H9 (cell line): Measurements from ENCODE around the gene HEPN1. TPM values are rescaled to one million over a fixed set of nuclear protein-coding genes. Genes with fewer than 3 reads are reported as not detected.

Experiments
- DNase-seq: peaks from one replicate; pipeline ENCODE4 v3.0.0-alpha.2; 2017
- H2AFZ ChIP-seq: one replicate; pipeline ENCODE4 v1.6.1; 2013; ENCODE audit warnings: mild to moderate bottlenecking, low read length, control low read depth, moderate library complexity
- H2AK5ac ChIP-seq: 2 replicates; pipeline ENCODE4 v1.6.1; 2013; ENCODE audit warnings: low read length, control low read depth, mixed read lengths; ENCODE audit not compliant: insufficient read length
- H2BK120ac ChIP-seq: one replicate; pipeline ENCODE4 v1.6.1; 2013; ENCODE audit warnings: low read depth, mild to moderate bottlenecking, low read length, control low read depth, inconsistent platforms; ENCODE audit not compliant: poor library complexity, severe bottlenecking
- H2BK12ac ChIP-seq: 2 replicates; pipeline ENCODE4 v1.6.1; 2013; ENCODE audit warnings: low read length, control low read depth, mixed read lengths, low read depth; ENCODE audit not compliant: insufficient read length
- H2BK15ac ChIP-seq: 2 replicates; pipeline ENCODE4 v1.6.1; 2013; ENCODE audit warnings: low read depth, low read length, control low read depth
- H2BK20ac ChIP-seq: one replicate; pipeline ENCODE4 v1.6.1; 2013; ENCODE audit warnings: low read depth, mild to moderate bottlenecking, low read length, control low read depth, inconsistent platforms; ENCODE audit not compliant: poor library complexity, severe bottlenecking
- H2BK5ac ChIP-seq: 2 replicates; pipeline ENCODE4 v1.6.1; 2013; ENCODE audit warnings: low read length, control low read depth, mixed read lengths; ENCODE audit not compliant: insufficient read length
- H3K14ac ChIP-seq: 2 replicates; pipeline ENCODE4 v1.6.1; 2013; ENCODE audit warnings: low read length, control low read depth; ENCODE audit not compliant: insufficient read depth
- H3K18ac ChIP-seq: 2 replicates; pipeline ENCODE4 v1.6.1; 2013; ENCODE audit warnings: low read depth, mild to moderate bottlenecking, mixed read lengths, low read length, control low read depth; ENCODE audit not compliant: insufficient read length
- H3K23ac ChIP-seq: 2 replicates; pipeline ENCODE4 v1.6.1; 2013; ENCODE audit warnings: low read length, control low read depth, mixed read lengths, low read depth; ENCODE audit not compliant: insufficient read length
- H3K23me2 ChIP-seq: 2 replicates; pipeline ENCODE4 v1.6.1; 2013; ENCODE audit warnings: low read depth, mild to moderate bottlenecking, mixed read lengths, low read length, control low read depth; ENCODE audit not compliant: insufficient read length, poor library complexity, severe bottlenecking
- H3K27ac ChIP-seq: 2 replicates; pipeline ENCODE4 v1.5.1; 2013; ENCODE audit warnings: low read length, control low read depth, mixed read lengths, low read depth; ENCODE audit not compliant: insufficient read length
- H3K27me3 ChIP-seq: 2 replicates; pipeline ENCODE4 v1.6.1; 2013; ENCODE audit warnings: low read length, control low read depth, inconsistent platforms; ENCODE audit not compliant: insufficient read depth
- H3K4ac ChIP-seq: 2 replicates; pipeline ENCODE4 v1.6.1; 2013; ENCODE audit warnings: low read depth, mild to moderate bottlenecking, control low read depth, inconsistent platforms, low read length, moderate library complexity
- H3K4me1 ChIP-seq: 2 replicates; pipeline ENCODE4 v1.6.1; 2013; ENCODE audit warnings: low read length, control low read depth, inconsistent platforms; ENCODE audit not compliant: insufficient read depth
- H3K4me2 ChIP-seq: 2 replicates; pipeline ENCODE4 v1.6.1; 2013; ENCODE audit warnings: low read length, control low read depth, mixed read lengths; ENCODE audit not compliant: insufficient read length, insufficient read depth
- H3K56ac ChIP-seq: 2 replicates; pipeline ENCODE4 v1.6.1; 2013; ENCODE audit warnings: low read depth, mild to moderate bottlenecking, mixed read lengths, low read length, control low read depth; ENCODE audit not compliant: insufficient read length
- H3K79me1 ChIP-seq: 2 replicates; pipeline ENCODE4 v1.6.1; 2013; ENCODE audit warnings: low read depth, mild to moderate bottlenecking, moderate library complexity, low read length, control low read depth, inconsistent platforms; ENCODE audit not compliant: insufficient read depth, poor library complexity, severe bottlenecking
- H3K79me2 ChIP-seq: 2 replicates; pipeline ENCODE4 v1.6.1; 2013; ENCODE audit warnings: low read length, control low read depth, inconsistent platforms; ENCODE audit not compliant: insufficient read depth
- H3K9ac ChIP-seq: 2 replicates; pipeline ENCODE4 v1.6.1; 2013; ENCODE audit warnings: low read length, control low read depth, mixed read lengths; ENCODE audit not compliant: insufficient read length; ENCODE audit errors: extremely low read depth
- H3K9me3 ChIP-seq: one replicate; pipeline ENCODE4 v1.6.1; 2013; ENCODE audit warnings: low read depth, low read length, inconsistent platforms; ENCODE audit not compliant: control insufficient read depth
- H3T11ph ChIP-seq: one replicate; pipeline ENCODE4 v1.6.1; 2013; ENCODE audit warnings: mild to moderate bottlenecking, low read length, control low read depth, inconsistent platforms
- H4K20me1 ChIP-seq: one replicate; pipeline ENCODE4 v1.6.1; 2013; ENCODE audit not compliant: control insufficient read depth, insufficient read length, insufficient read depth
- H4K5ac ChIP-seq: 2 replicates; pipeline ENCODE4 v1.6.1; 2013; ENCODE audit warnings: low read depth, mild to moderate bottlenecking, mixed read lengths, low read length, control low read depth; ENCODE audit not compliant: insufficient read length
- H4K8ac ChIP-seq: replicated peaks from 2 replicates; pipeline ENCODE4 v1.6.1; 2013; ENCODE audit warnings: low read length, control low read depth, mixed read lengths, low read depth; ENCODE audit not compliant: insufficient read length
- H4K91ac ChIP-seq: 2 replicates; pipeline ENCODE4 v1.6.1; 2013; ENCODE audit warnings: low read depth, mild to moderate bottlenecking, moderate library complexity, mixed read lengths, low read length, control low read depth; ENCODE audit not compliant: insufficient read length
- H3K27ac Mint-ChIP-seq, 3 experiments: 2 replicates in 2 of 3; 3 replicates in 1 of 3; pipeline ENCODE4 v1.8.0; 2020 to 2021; ENCODE audit warnings: mixed read lengths in 3 of 3, mild to moderate bottlenecking in 1 of 3, moderate library complexity in 1 of 3
- H3K27me3 Mint-ChIP-seq: 2 replicates; pipeline ENCODE4 v1.8.0; 2021; ENCODE audit warnings: low read depth, mild to moderate bottlenecking, moderate library complexity, mixed read lengths
- H3K36me3 Mint-ChIP-seq, 3 experiments: 2 replicates in 2 of 3; 3 replicates in 1 of 3; pipeline ENCODE4 v1.8.0; 2020 to 2021; ENCODE audit warnings: low read depth in 3 of 3, mixed read lengths in 3 of 3; ENCODE audit not compliant: insufficient read depth in 1 of 3
- H3K4me1 Mint-ChIP-seq, 2 experiments: 2 replicates each; pipeline ENCODE4 v1.8.0; 2020; ENCODE audit warnings: mixed read lengths in 2 of 2
- H3K4me3 Mint-ChIP-seq, 2 experiments: 2 replicates in 1 of 2; 3 replicates in 1 of 2; pipeline ENCODE4 v1.8.0; 2020 to 2021; ENCODE audit warnings: mild to moderate bottlenecking in 2 of 2, mixed read lengths in 2 of 2, moderate library complexity in 1 of 2
- H3K9me3 Mint-ChIP-seq, 2 experiments: 2 replicates in 1 of 2; 3 replicates in 1 of 2; pipeline ENCODE4 v1.8.0; 2020; ENCODE audit warnings: mild to moderate bottlenecking in 2 of 2, mixed read lengths in 2 of 2, moderate library complexity in 1 of 2
- CTCF ChIP-seq: fragments of 200-600 bp; sonication (generic); conservative IDR thresholded peaks from 3 replicates; pipeline ENCODE4 v1.8.0; 2021; ENCODE audit warnings: antibody characterized with exemption, mild to moderate bottlenecking
- WGBS: extraction: QIAGEN DNeasy Blood & Tissue Kit; methylation state at CpG from one replicate; pipeline ENCODE4 v1.1.7; 2013; ENCODE audit warnings: missing lambda C conversion rate, low lambda C conversion rate, mixed read lengths; ENCODE audit not compliant: insufficient read length; ENCODE audit errors: extremely low coverage; 5-methylcytosine and 5-hydroxymethylcytosine counted together
- total RNA-seq: library from RNA; stranded (reverse); gene quantifications from 2 replicates; pipeline ENCODE4 v1.2.1, GENCODE V29; 2021

HEPN1 gene
- total RNA-seq, 1 experiment from 2014 or later = not detected

GRCh38 chr11:124946735-124947141 is 27.7 kb downstream of the HEPN1 start:
- H3K27me3 ChIP-seq = no peaks in the 10 kb centered on the region
- no peaks in the 10 kb centered on the region for H3K79me1 ChIP-seq
- no peak overlapping the region for H4K8ac ChIP-seq
- H3K9me3 ChIP-seq = no peaks in the 10 kb centered on the region
- no peak overlapping the region for H3T11ph ChIP-seq
- DNase-seq = no peak
- Mint-ChIP-seq H3K27ac (no peak overlapping the region), H3K4me3 (no peak overlapping the region), H3K9me3 (peaks cover 0 to 7% of the 10 kb centered on the region in 2 experiments; a peak in 2 of 5 replicates), H3K27me3 (peaks cover 35% of the 10 kb centered on the region), H3K36me3 (no peaks in the 10 kb centered on the region), H3K4me1 (0 out of 4 replicates have a peak, but pooled peaks cover 0 to 2% of the 10 kb centered on the region in 2 experiments)
- H3K4ac ChIP-seq = no peak overlapping the region
- no peaks in the 10 kb centered on the region for H3K23me2 ChIP-seq
- no peaks in the 10 kb centered on the region for H4K20me1 ChIP-seq
- H4K5ac ChIP-seq = no peak overlapping the region
- no peak overlapping the region for H2BK12ac ChIP-seq
- H3K4me1 ChIP-seq = no peaks in the 10 kb centered on the region
- no peak overlapping the region for H3K9ac ChIP-seq
- H3K4me2 ChIP-seq = no peak overlapping the region
- no CpG with 5 or more reads among the region's 2 CpGs for WGBS
- no peak overlapping the region for H3K14ac ChIP-seq
- TF ChIP-seq CTCF = no peak
- no peak overlapping the region for H3K56ac ChIP-seq
- no peak overlapping the region for H3K27ac ChIP-seq
- no peak overlapping the region for H4K91ac ChIP-seq
- no peak overlapping the region for H3K23ac ChIP-seq
- no peak overlapping the region for H2BK20ac ChIP-seq
- no peak overlapping the region for H2BK120ac ChIP-seq
- H2AFZ ChIP-seq = no peak overlapping the region
- H3K79me2 ChIP-seq = no peaks in the 10 kb centered on the region
- no peak overlapping the region for H2AK5ac ChIP-seq
- no peak overlapping the region for H3K18ac ChIP-seq
- H2BK15ac ChIP-seq = no peak overlapping the region
- H2BK5ac ChIP-seq = no peak overlapping the region
